NCI-H1105 treated with DMSO at 0.1 percent for 48 hours (cell line): Measurements from ENCODE around the gene PPM1B.
"Not testable (repeated sequence)": the region's sequence is repeated elsewhere in the genome, so short reads cannot be mapped to it uniquely, and the experiment has no call there.

Source experiments
- DNase-seq: peaks from one replicate; lab custom pipeline; 2025; lab: John Stamatoyannopoulos, UW

PPM1B gene

GRCh38 chr2:44163777-44164176, 4.9 kb upstream of the PPM1B start:
- no peak for DNase-seq

GRCh38 chr2:44164617-44165016, 4.1 kb upstream of the PPM1B start:
- DNase-seq: no peak

- no peak for DNase-seq
Observed at GRCh38 chr2:44166096-44166495, 2.6 kb upstream of the PPM1B start.

GRCh38 chr2:44167311-44167907, 1.3 kb upstream of the PPM1B start:
- DNase-seq: no peak

GRCh38 chr2:44167908-44168680, 581 bp upstream of the PPM1B start:
- DNase-seq: peak; percentile 100

- DNase-seq: peak; percentile 30
Observed at GRCh38 chr2:44169155-44169898, 652 bp downstream of the PPM1B start.

- DNase-seq: no peak
Observed at GRCh38 chr2:44170311-44170717, 1.6 kb downstream of the PPM1B start.

GRCh38 chr2:44171018-44171417, 2.3 kb downstream of the PPM1B start:
- no peak for DNase-seq

- not testable (repeated sequence) for DNase-seq
Observed at GRCh38 chr2:44171442-44171841, 2.8 kb downstream of the PPM1B start.

GRCh38 chr2:44172576-44172975, 3.9 kb downstream of the PPM1B start:
- no peak for DNase-seq

GRCh38 chr2:44178950-44179349, 10.3 kb downstream of the PPM1B start:
- no peak for DNase-seq

- no peak for DNase-seq
Observed at GRCh38 chr2:44181648-44182047, 13.0 kb downstream of the PPM1B start.

- no peak for DNase-seq
Observed at GRCh38 chr2:44184106-44184505, 15.4 kb downstream of the PPM1B start.

- DNase-seq: no peak
Observed at GRCh38 chr2:44186810-44187209, 18.1 kb downstream of the PPM1B start.

GRCh38 chr2:44187251-44187650, 18.6 kb downstream of the PPM1B start:
- DNase-seq: no peak

GRCh38 chr2:44188696-44189095, 20.0 kb downstream of the PPM1B start:
- DNase-seq: no peak

- no peak for DNase-seq
Observed at GRCh38 chr2:44189104-44189503, 20.4 kb downstream of the PPM1B start.

- DNase-seq: no peak
Observed at GRCh38 chr2:44190526-44190925, 21.9 kb downstream of the PPM1B start.

- no peak for DNase-seq
Observed at GRCh38 chr2:44191739-44192138, 23.1 kb downstream of the PPM1B start.

- DNase-seq: no peak
Observed at GRCh38 chr2:44192646-44193045, 24.0 kb downstream of the PPM1B start.

GRCh38 chr2:44195714-44196113, 27.0 kb downstream of the PPM1B start:
- DNase-seq: no peak

- no peak for DNase-seq
Observed at GRCh38 chr2:44197816-44198215, 29.1 kb downstream of the PPM1B start.

GRCh38 chr2:44200011-44200410, 31.3 kb downstream of the PPM1B start:
- no peak for DNase-seq
